ENCODE data around the gene FNDC3B. TPM values are rescaled to one million over a fixed set of nuclear protein-coding genes. Genes with fewer than 3 reads are reported as not detected.

The FNDC3B gene
- total and polyA plus RNA-seq, 9 of the 15 experiments (the other 6 are each of a cell fraction or from before 2014, with no cell fraction given) = 7.0 to 35.8 (median 16.2) TPM

DNA sequence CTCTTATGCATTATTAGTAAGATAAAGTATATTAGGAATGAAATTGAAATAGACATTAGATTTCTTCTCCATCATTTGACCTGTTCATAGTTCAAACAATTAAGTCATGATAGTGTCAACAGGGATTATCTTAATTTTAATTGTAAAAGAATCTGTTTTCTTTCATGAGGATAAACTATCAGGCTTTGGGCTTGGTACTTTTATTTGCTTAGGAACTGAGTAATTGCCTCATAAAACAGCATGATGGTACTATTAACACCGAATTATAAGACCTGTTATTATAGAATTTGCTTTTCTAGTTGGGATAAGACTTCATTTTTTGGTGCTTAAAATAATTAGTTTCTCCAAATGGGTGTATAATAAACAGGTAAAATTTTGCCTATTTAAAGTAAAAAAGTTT is 71.8 kb downstream of the FNDC3B start (continued):
- TF ChIP-seq ZNF766 (CRISPR knock-in tag; conservative IDR thresholded peaks at IDR 0.05) = no peak
- TF ChIP-seq MECOM (CRISPR knock-in tag; IDR thresholded peaks at IDR 0.05) = no peak
- TF ChIP-seq SRSF9 (IDR thresholded peaks at IDR 0.05; ENCODE audit: borderline replicate concordance, low read depth, low read length) = no peak

DNA sequence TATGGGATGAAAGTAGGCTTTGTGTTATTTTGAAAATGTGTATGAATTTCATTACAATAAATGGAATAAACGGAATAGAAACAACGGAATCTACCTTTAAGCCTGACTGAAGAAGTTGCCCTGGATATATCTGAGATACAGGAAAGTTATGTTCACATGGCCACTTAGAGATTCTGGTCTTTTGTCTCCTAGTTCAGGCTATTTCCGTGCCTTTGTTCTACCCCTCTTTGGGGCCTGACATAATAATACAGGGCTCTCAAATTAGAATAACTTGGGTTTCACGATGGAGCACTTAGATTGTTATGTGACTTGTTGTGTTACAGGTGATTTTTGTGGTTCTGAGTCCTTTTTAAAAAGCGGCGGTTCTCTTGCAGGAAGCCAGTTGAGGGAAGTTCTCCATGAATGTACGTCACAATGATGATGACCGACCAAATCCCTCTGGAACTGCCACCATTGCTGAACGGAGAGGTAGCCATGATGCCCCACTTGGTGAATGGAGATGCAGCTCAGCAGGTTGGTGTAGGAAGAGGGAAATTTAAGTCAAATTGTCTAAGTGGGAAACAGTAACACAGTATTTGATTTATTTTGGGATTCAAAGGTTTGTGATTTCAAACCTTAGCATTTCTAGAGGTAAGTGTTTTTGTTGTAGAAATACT is 72.8 kb downstream of the FNDC3B start:
- ChIA-PET CTCF (ENCODE audit: low intra/inter-chr PET ratio) (no interaction called here), POLR2A (interaction anchor here (0.7 to 1.1 kb wide), 2 partner anchors 10 to 435 kb away, joined by 3 to 5 read pairs; no protein-coding TSS in a partner anchor)
- FAIRE-seq (peak; percentile 49), DNase-seq (ENCODE audit: extremely low read depth in 1 of 4, low spot score in 3 of 4) (no peak), ATAC-seq (no peak)
- Histone ChIP-seq H3K9ac (ENCODE audit: insufficient read depth in 1 of 2, low read depth in 2 of 2, low read length in 2 of 2) (no peak overlapping the region), H3K4me2 (ENCODE audit: insufficient read depth, low read length) (no peak overlapping the region), H3K9me1 (ENCODE audit: control insufficient read depth, insufficient read depth, low read length) (no peaks in the 10 kb centered on the region), H3K9me3 (replicated peaks; ENCODE audit: control insufficient read depth, insufficient read depth, low read depth, low read length) (no peaks in the 10 kb centered on the region), H3K79me2 (ENCODE audit: control insufficient read depth, insufficient read depth, low read length) (peaks cover 54% of the 10 kb centered on the region), H3K36me3 (ENCODE audit: control insufficient read depth, insufficient read depth, low read length) (peaks cover 48% of the 10 kb centered on the region; the same call in 2 of the 3 replicates), H3K4me1 (replicated peaks in 1 of 2; ENCODE audit: control insufficient read depth in 2 of 2, insufficient read depth in 2 of 2, low read length in 2 of 2) (peaks cover 4 to 5% of the 10 kb centered on the region in 2 experiments; a peak in 4 of 5 replicates), H2AFZ (ENCODE audit: low read depth, low read length) (no peak overlapping the region), H4K20me1 (replicated peaks; ENCODE audit: control insufficient read depth, insufficient read depth, low read length) (peaks cover 4% of the 10 kb centered on the region; the same call in 1 of the 2 replicates), H3K27ac (ENCODE audit: extremely low read depth, low read depth, low read length) (no peak overlapping the region), H3K27me3 (ENCODE audit: control insufficient read depth in 2 of 2, insufficient read depth in 2 of 2, low read length in 2 of 2) (no peaks in the 10 kb centered on the region), H3K4me3 (no peak overlapping the region)
- 90% methylated on average over 9 of the region's 9 CpGs for WGBS (ENCODE audit: insufficient coverage, low coverage, missing lambda C conversion rate)
- intact Hi-C loops (cut with micrococcal nuclease) (no loop called here), in situ Hi-C loops (cut with MboI) (no loop called here)
- no TSS peak for BruUV-seq (replicated peaks)
- TF ChIP-seq ZBTB7A (IDR thresholded peaks at IDR 0.05; ENCODE audit: borderline replicate concordance, control insufficient read depth, low read depth, low read length) (no peak), HMGN3 (IDR thresholded peaks at IDR 0.05; ENCODE audit: borderline replicate concordance, extremely low read depth, insufficient read length, low read depth, low read length) (no peak), KAT7 (CRISPR knock-in tag; IDR thresholded peaks at IDR 0.05; ENCODE audit: borderline replicate concordance) (no peak), ZNF589 (CRISPR knock-in tag; IDR thresholded peaks at IDR 0.05; ENCODE audit: low read depth) (no peak), RB1 (IDR thresholded peaks at IDR 0.05; ENCODE audit: low read depth) (no peak), ERF (CRISPR knock-in tag; IDR thresholded peaks at IDR 0.05) (no peak), TEAD1 (CRISPR knock-in tag; IDR thresholded peaks at IDR 0.05) (no peak), ZNF143 (CRISPR knock-in tag; IDR thresholded peaks at IDR 0.05) (no peak), CBX1 (IDR thresholded peaks at IDR 0.05; ENCODE audit: low read depth) (no peak), ZNF24 (IDR thresholded peaks at IDR 0.05) (no peak), HMG20A (CRISPR knock-in tag; conservative IDR thresholded peaks at IDR 0.05) (no peak), ZNF121 (CRISPR knock-in tag; conservative IDR thresholded peaks at IDR 0.05) (no peak)
- TF ChIP-seq, protein P1, sequence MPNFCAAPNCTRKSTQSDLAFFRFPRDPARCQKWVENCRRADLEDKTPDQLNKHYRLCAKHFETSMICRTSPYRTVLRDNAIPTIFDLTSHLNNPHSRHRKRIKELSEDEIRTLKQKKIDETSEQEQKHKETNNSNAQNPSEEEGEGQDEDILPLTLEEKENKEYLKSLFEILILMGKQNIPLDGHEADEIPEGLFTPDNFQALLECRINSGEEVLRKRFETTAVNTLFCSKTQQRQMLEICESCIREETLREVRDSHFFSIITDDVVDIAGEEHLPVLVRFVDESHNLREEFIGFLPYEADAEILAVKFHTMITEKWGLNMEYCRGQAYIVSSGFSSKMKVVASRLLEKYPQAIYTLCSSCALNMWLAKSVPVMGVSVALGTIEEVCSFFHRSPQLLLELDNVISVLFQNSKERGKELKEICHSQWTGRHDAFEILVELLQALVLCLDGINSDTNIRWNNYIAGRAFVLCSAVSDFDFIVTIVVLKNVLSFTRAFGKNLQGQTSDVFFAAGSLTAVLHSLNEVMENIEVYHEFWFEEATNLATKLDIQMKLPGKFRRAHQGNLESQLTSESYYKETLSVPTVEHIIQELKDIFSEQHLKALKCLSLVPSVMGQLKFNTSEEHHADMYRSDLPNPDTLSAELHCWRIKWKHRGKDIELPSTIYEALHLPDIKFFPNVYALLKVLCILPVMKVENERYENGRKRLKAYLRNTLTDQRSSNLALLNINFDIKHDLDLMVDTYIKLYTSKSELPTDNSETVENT (CRISPR knock-in tag; IDR thresholded peaks at IDR 0.05) = no peak
- TF ChIP-seq, protein P2, sequence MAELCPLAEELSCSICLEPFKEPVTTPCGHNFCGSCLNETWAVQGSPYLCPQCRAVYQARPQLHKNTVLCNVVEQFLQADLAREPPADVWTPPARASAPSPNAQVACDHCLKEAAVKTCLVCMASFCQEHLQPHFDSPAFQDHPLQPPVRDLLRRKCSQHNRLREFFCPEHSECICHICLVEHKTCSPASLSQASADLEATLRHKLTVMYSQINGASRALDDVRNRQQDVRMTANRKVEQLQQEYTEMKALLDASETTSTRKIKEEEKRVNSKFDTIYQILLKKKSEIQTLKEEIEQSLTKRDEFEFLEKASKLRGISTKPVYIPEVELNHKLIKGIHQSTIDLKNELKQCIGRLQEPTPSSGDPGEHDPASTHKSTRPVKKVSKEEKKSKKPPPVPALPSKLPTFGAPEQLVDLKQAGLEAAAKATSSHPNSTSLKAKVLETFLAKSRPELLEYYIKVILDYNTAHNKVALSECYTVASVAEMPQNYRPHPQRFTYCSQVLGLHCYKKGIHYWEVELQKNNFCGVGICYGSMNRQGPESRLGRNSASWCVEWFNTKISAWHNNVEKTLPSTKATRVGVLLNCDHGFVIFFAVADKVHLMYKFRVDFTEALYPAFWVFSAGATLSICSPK (IDR thresholded peaks at IDR 0.05; ENCODE audit: borderline replicate concordance) = no peak
